GM12872 (cell line): Measurements from ENCODE around the gene LEKR1.

Experiments
- CTCF ChIP-seq: IDR thresholded peaks from 3 replicates; pipeline ENCODE4 v1.5.1; 2011; ENCODE audit warnings: low read depth, mild to moderate bottlenecking, low read length, moderate library complexity; ENCODE audit not compliant: insufficient read depth

LEKR1 gene

GRCh38 chr3:156873906-156874305 lies 47.8 kb downstream of the LEKR1 start:
- TF ChIP-seq CTCF = no peak

GRCh38 chr3:156885761-156886160 lies 59.6 kb downstream of the LEKR1 start:
- no peak for TF ChIP-seq CTCF

GRCh38 chr3:156888176-156888575 lies 62.0 kb downstream of the LEKR1 start:
- no peak for TF ChIP-seq CTCF

- TF ChIP-seq CTCF = no peak
Measured at GRCh38 chr3:156888576-156888975, 62.4 kb downstream of the LEKR1 start.

- TF ChIP-seq CTCF = no peak
Measured at GRCh38 chr3:156892701-156893100, 66.5 kb downstream of the LEKR1 start.

- no peak for TF ChIP-seq CTCF
Measured at GRCh38 chr3:156898296-156898880, 72.2 kb downstream of the LEKR1 start.

GRCh38 chr3:156899951-156900350 lies 73.8 kb downstream of the LEKR1 start:
- TF ChIP-seq CTCF = no peak

- no peak for TF ChIP-seq CTCF
Measured at GRCh38 chr3:156902916-156903315, 76.8 kb downstream of the LEKR1 start.
